Vagina (tissue), 2 donors: ENCODE data around the gene STH.
"Not testable (repeated sequence)": the region's sequence is repeated elsewhere in the genome, so short reads cannot be mapped to it uniquely, and the experiment has no call there.

Source experiments
- POLR2A ChIP-seq, 2 donors: fragments of 450-650 bp; IDR thresholded peaks; one replicate each; pipeline ENCODE4 v1.6.1; 2017; ENCODE audit warnings: antibody characterized with exemption in 2 of 2, mild to moderate bottlenecking in 2 of 2, moderate library complexity in 2 of 2
- POLR2AphosphoS5 ChIP-seq, 2 donors: sonication (generic); formaldehyde crosslinking; IDR thresholded peaks; one replicate each; pipeline ENCODE4 v1.9.0; 2017; ENCODE audit warnings: antibody characterized with exemption in 2 of 2, mild to moderate bottlenecking in 2 of 2, low read depth in 1 of 2; ENCODE audit not compliant: insufficient read depth in 1 of 2
- TF ChIP-seq, protein P1 (sequence below), 3 experiments: fragments of 450-650 bp in 2 of 3; fragments of 200-600 bp in 1 of 3; sonication (generic) in 1 of 3; IDR thresholded peaks; one replicate each; pipeline ENCODE4 v1.5.1; 2017 to 2019; ENCODE audit warnings: antibody characterized with exemption in 3 of 3, mild to moderate bottlenecking in 2 of 3, moderate library complexity in 2 of 3

DNA sequence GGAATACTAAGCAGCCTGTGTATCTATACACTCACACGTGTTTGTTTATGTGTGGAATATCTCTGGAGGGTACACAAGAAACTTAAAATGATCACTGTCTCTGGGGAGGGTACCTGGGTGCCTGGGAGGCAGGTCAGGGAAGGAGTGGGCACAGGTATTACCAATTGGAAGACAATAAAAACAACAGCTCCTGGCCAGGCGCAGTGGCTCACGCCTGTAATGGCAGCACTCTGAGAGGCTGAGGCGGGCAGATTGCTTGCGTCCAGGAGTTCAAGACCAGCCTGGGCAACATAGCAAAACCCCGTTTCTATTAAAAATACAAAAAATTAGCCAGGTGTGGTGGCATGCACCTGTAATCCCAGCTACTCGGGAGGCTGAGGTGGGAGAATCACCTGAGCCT lies 24.3 kb downstream of the STH start:
- not testable (repeated sequence) for TF ChIP-seq POLR2AphosphoS5 (IDR thresholded peaks at IDR 0.05; ENCODE audit: insufficient read depth in 1 of 2, low read depth in 1 of 2); POLR2A (IDR thresholded peaks at IDR 0.05)
- TF ChIP-seq, protein P1, sequence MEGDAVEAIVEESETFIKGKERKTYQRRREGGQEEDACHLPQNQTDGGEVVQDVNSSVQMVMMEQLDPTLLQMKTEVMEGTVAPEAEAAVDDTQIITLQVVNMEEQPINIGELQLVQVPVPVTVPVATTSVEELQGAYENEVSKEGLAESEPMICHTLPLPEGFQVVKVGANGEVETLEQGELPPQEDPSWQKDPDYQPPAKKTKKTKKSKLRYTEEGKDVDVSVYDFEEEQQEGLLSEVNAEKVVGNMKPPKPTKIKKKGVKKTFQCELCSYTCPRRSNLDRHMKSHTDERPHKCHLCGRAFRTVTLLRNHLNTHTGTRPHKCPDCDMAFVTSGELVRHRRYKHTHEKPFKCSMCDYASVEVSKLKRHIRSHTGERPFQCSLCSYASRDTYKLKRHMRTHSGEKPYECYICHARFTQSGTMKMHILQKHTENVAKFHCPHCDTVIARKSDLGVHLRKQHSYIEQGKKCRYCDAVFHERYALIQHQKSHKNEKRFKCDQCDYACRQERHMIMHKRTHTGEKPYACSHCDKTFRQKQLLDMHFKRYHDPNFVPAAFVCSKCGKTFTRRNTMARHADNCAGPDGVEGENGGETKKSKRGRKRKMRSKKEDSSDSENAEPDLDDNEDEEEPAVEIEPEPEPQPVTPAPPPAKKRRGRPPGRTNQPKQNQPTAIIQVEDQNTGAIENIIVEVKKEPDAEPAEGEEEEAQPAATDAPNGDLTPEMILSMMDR (IDR thresholded peaks at IDR 0.05), result not testable (repeated sequence)
